ENCODE data around the gene ACCS. TPM values are rescaled to one million over a fixed set of nuclear protein-coding genes. Genes with fewer than 3 reads are reported as not detected.
A peak's percentile ranks its signal among the peaks of the same experiment; 100 is the strongest.

ACCS gene, protein sequence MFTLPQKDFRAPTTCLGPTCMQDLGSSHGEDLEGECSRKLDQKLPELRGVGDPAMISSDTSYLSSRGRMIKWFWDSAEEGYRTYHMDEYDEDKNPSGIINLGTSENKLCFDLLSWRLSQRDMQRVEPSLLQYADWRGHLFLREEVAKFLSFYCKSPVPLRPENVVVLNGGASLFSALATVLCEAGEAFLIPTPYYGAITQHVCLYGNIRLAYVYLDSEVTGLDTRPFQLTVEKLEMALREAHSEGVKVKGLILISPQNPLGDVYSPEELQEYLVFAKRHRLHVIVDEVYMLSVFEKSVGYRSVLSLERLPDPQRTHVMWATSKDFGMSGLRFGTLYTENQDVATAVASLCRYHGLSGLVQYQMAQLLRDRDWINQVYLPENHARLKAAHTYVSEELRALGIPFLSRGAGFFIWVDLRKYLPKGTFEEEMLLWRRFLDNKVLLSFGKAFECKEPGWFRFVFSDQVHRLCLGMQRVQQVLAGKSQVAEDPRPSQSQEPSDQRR
- 10 to 100 TPM; 14.4 to 23.2 (median 20.1) TPM for total RNA-seq

- 1% methylated on average over 25 to 41 of the region's 70 CpGs for WGBS, 2 donors
Observed at GRCh38 chr11:44065841-44066731, at the start of gene ACCS. ACCS (plus strand) TSS chr11:44066270; CDS start chr11:44067628, 1,358 bp downstream.

GRCh38 chr11:44016546-44017442 is 49.3 kb upstream of the ACCS start:
- DNase-seq: no peak
- H3K4me3 ChIP-seq (replicated peaks in 1 of 3): no peak overlapping the region

More at GRCh38 chr11:44065841-44066731, at the start of gene ACCS:
- no peaks in the 10 kb centered on the region for H3K27me3 ChIP-seq
- intact Hi-C loops (cut with DNase I): no loop called here
- no peaks in the 10 kb centered on the region for H3K9me3 ChIP-seq
- H3K36me3 ChIP-seq: no peaks in the 10 kb centered on the region
- DNase-seq: peak; percentile 96 to 98
- H3K27ac ChIP-seq: peak within 1 kb of the TSS; percentile 77 to 85 (median 85)
- TF ChIP-seq POLR2A (IDR thresholded peaks at IDR 0.05): peak; percentile 13 to 71
- peak; percentile 61 to 84 (median 78) for TF ChIP-seq CTCF (IDR thresholded peaks at IDR 0.05)
- peak within 1 kb of the TSS; percentile 64 to 89 (median 66) for H3K4me3 ChIP-seq (replicated peaks in 1 of 3)
- H3K4me1 ChIP-seq: no peaks in the 10 kb centered on the region

DNA sequence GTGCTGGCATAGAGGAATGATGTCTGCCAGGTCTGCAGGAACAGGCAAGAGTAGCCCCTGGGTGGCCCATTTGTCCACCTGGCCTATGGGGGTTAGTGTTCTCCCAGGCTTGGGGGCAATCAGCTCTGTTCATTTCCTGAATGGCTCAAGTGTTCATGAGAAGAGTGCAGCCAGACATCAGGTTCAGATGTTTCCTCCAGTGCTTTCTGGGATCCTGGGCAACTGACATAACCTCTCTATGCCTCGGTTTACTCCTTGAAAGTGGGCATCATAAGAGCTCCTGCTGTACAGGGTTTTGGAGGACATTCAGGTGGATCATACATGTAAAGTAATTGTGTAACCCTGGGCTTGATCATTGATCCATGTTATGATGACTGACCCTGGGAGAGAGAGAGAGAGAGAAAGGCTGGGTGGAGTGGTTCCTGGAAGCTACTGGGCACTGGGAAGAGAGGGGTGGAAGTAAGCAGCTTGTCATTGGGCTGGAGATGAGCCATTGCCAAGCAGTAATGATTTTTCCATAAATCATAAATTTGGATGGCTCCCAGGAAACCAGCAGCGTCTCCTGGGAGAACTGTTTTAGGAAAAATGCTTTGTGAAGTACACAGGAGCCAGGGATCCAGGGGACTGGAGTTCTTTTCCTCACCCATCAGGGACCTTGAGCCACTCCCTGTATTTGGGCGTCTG is 48.5 kb upstream of the ACCS start:
- TF ChIP-seq POLR2A (IDR thresholded peaks at IDR 0.05): no peak
- no peak for TF ChIP-seq CTCF (IDR thresholded peaks at IDR 0.05)
- intact Hi-C loops (cut with DNase I): no loop called here
- Histone ChIP-seq H3K4me3 (replicated peaks in 1 of 3) (no peak overlapping the region), H3K27ac (peak overlapping the region in 2 of 3 donors; percentile 1 to 9), H3K36me3 (no peaks in the 10 kb centered on the region), H3K4me1 (peaks cover 0 to 19% of the 10 kb centered on the region in 2 donors), H3K27me3 (no peaks in the 10 kb centered on the region), H3K9me3 (no peaks in the 10 kb centered on the region)
- no peak for DNase-seq
- 52 to 80% methylated on average over 3 of the region's 3 CpGs for WGBS, 2 donors

More at GRCh38 chr11:44016546-44017442, 49.3 kb upstream of the ACCS start:
- no peaks in the 10 kb centered on the region for H3K36me3 ChIP-seq
- WGBS, 2 donors: 85 to 89% methylated on average over 2 of the region's 2 CpGs
- intact Hi-C loops (cut with DNase I): no loop called here
- peaks cover 0 to 19% of the 10 kb centered on the region in 2 donors for H3K4me1 ChIP-seq
- no peak for TF ChIP-seq POLR2A (IDR thresholded peaks at IDR 0.05)
- TF ChIP-seq CTCF (IDR thresholded peaks at IDR 0.05): no peak
- H3K27me3 ChIP-seq: no peaks in the 10 kb centered on the region
- peak overlapping the region in 2 of 3 donors; percentile 44 to 59 for H3K27ac ChIP-seq
- no peaks in the 10 kb centered on the region for H3K9me3 ChIP-seq

- intact Hi-C loops (cut with DNase I): no loop called here
- H3K4me3 ChIP-seq (replicated peaks in 1 of 3): no peak overlapping the region
- 10 to 27% methylated on average over 3 to 4 of the region's 4 CpGs for WGBS, 2 donors
- H3K36me3 ChIP-seq: no peaks in the 10 kb centered on the region
- peaks cover 0 to 19% of the 10 kb centered on the region in 2 donors for H3K4me1 ChIP-seq
- no peaks in the 10 kb centered on the region for H3K9me3 ChIP-seq
- no peaks in the 10 kb centered on the region for H3K27me3 ChIP-seq
- no peak for DNase-seq
- TF ChIP-seq CTCF (IDR thresholded peaks at IDR 0.05): no peak
- TF ChIP-seq POLR2A (IDR thresholded peaks at IDR 0.05): no peak
- peak overlapping the region in 2 of 3 donors; percentile 1 to 9 for H3K27ac ChIP-seq
Observed at GRCh38 chr11:44018127-44018521, 47.9 kb upstream of the ACCS start.
